Epithelial cell of esophagus (primary cell): Measurements from ENCODE around the gene MYO18B.

Experiments used
- DNase-seq: peaks from one replicate; pipeline ENCODE4 v3.0.0; 2010; ENCODE audit warnings: low read depth
- H3K4me3 ChIP-seq: 2 replicates; pipeline ENCODE4 v1.5.1; 2011; ENCODE audit warnings: mild to moderate bottlenecking, low read length, control low read depth
- TF ChIP-seq, protein P1 (sequence below): IDR thresholded peaks from 2 replicates; pipeline ENCODE4 v1.5.1; 2011; ENCODE audit warnings: low read depth, mild to moderate bottlenecking, low read length, control low read depth, inconsistent platforms; ENCODE audit not compliant: insufficient read depth; ENCODE audit errors: missing control alignments

Gene MYO18B

GRCh38 chr22:25741692-25742626 lies at the start of gene MYO18B:
TSS of gene MYO18B (plus strand) at chr22:25742188. CDS start at chr22:25761093, 18,905 bp downstream.
- DNase-seq, result no peak
- TF ChIP-seq, protein P1, sequence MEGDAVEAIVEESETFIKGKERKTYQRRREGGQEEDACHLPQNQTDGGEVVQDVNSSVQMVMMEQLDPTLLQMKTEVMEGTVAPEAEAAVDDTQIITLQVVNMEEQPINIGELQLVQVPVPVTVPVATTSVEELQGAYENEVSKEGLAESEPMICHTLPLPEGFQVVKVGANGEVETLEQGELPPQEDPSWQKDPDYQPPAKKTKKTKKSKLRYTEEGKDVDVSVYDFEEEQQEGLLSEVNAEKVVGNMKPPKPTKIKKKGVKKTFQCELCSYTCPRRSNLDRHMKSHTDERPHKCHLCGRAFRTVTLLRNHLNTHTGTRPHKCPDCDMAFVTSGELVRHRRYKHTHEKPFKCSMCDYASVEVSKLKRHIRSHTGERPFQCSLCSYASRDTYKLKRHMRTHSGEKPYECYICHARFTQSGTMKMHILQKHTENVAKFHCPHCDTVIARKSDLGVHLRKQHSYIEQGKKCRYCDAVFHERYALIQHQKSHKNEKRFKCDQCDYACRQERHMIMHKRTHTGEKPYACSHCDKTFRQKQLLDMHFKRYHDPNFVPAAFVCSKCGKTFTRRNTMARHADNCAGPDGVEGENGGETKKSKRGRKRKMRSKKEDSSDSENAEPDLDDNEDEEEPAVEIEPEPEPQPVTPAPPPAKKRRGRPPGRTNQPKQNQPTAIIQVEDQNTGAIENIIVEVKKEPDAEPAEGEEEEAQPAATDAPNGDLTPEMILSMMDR, result no peak
- H3K4me3 ChIP-seq, result no peak within 1 kb of the TSS

DNA sequence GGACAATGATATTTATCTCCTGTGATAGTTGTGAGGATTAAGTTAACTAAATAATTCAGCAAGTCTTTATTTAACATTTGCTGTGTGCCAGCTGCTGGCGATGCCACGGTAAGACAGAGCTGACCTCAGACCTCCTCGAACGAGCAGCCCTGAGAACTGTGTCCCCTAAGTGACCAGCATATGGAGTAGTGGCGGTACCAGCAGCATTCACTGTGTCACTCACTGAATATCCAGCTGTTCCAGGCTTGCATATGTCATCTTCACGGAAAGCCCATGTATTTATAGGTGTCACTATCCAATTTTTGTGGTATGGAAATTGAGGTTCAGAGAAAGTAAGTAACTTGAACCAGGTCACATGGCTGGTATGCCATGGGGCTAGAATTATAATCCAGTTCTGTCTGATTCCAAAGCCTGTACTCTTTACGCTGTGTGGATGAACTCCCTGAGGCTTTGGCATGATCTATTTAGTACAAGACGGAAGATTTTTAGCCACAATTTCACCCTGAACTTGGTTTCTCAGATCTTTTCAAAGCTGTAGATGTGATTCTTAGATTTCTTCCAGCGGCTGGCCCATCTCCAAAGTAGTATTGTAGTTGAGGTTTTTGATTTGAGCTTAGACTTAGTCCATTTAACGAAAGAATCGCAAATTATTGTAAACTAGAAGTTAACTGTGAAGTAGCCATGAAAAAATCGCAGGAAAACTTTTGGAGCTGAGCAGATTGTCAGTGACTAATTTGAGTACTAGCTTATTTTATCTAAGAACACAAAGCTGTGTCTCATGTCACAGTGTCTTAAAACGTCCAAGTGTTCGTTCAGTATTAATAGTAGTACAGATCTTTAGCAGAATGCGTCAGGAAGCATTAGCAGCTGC lies 49.4 kb upstream of the MYO18B start:
- H3K4me3 ChIP-seq, result no peak overlapping the region
- no peak for DNase-seq
- TF ChIP-seq, protein P1, result no peak

DNA sequence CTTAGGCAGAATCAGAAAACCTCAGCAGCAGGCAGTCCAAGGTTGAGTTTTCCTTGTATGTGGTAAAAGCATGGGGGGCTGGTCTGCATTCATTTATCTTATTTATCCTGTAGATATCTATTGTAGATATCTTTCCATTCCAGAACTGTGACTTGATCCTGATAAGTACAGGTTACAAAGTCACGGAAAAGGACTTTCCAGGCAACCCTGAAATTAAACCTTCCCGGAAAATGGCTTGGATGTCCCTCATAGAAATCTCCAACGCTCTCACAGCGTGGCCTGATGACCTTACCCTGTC lies 48.8 kb upstream of the MYO18B start:
- no peak overlapping the region for H3K4me3 ChIP-seq
- no peak for DNase-seq
- TF ChIP-seq, protein P1, result no peak

DNA sequence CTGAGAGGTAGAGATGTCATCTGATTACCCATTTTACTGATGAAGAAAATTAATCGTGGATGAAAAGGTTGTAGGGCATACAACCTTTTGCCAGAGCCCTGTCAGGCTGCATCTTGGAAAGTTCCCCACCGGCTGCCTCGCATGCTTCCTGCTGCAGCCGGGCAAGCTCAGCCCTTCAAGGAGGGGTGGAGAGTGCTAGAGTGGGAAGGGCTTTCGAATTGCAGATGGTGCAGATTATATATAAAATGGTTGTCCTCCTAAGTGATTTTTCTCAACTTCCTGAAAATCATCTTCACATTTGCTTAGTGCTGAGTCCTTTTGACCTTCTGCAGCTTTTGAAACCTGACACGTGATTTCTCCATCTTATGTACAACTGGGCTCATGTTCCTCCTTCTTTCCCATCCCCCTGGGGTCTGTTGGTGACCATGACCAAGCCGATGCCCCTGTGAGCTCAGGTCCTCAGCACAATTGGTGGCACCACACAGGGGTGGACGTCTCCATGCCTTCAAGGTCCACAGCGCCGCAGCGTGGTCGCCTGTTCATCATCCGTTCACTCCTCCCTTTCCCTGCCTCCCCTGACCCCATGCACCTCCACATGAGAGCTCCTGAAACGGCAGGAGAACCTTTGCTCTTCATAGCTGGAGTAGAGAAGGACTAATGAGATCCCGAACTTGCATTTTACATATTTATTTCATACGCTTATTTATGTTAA lies 47.6 kb upstream of the MYO18B start:
- TF ChIP-seq, protein P1, result no peak
- DNase-seq, result no peak
- H3K4me3 ChIP-seq, result no peak overlapping the region

- H3K4me3 ChIP-seq, result no peak overlapping the region
- TF ChIP-seq, protein P1, result no peak
- DNase-seq, result no peak
Observed at GRCh38 chr22:25695146-25695545, 46.8 kb upstream of the MYO18B start.

GRCh38 chr22:25696763-25697162 lies 45.2 kb upstream of the MYO18B start:
- TF ChIP-seq, protein P1, result no peak
- no peak overlapping the region for H3K4me3 ChIP-seq
- no peak for DNase-seq
